GM12878 (cell line): ENCODE data around the gene NIN. TPM values are rescaled to one million over a fixed set of nuclear protein-coding genes. Genes with fewer than 3 reads are reported as not detected.

ENCODE experiments used
- ATAC-seq: fragments of 200-7000 bp; cut with Tn5 transposase; 3 replicates; pipeline ENCODE4 v1.9.1; 2020; ENCODE audit warnings: mild to moderate bottlenecking, moderate library complexity
- BruUV-seq: library from RNA; stranded (reverse); fragments of 400-500 nt; replicated peaks from 2 replicates; lab custom pipeline; 2021; lab: Mats Ljungman, UMichigan
- CTCF ChIA-PET: fragments of 300-600 bp; sonication (Branson Sonifier 250); formaldehyde crosslinking; extraction: SDS; loops from one replicate; lab custom pipeline; 2021; ENCODE audit warnings: inconsistent platforms; lab: Yijun Ruan, JAX
- POLR2A ChIA-PET: fragments of 350-600 bp; formaldehyde crosslinking; extraction: SDS; loops from one replicate; lab custom pipeline; 2021; ENCODE audit warnings: inconsistent platforms; lab: Charles Lee
- RAD21 ChIA-PET: fragments of 300-600 bp; sonication (Branson Sonifier 250); formaldehyde crosslinking; loops from one replicate; lab custom pipeline; 2023; ENCODE audit warnings: antibody characterized with exemption; ENCODE audit not compliant: unreplicated experiment; lab: Charles Lee
- SMC1A ChIA-PET: fragments of 300-600 bp; sonication (Branson Sonifier 250); formaldehyde crosslinking; loops from one replicate; lab custom pipeline; 2023; ENCODE audit not compliant: unreplicated experiment, uncharacterized antibody; lab: Charles Lee
- DNase-seq: peaks from one replicate; pipeline ENCODE4 v3.0.0-alpha.2; 2011; ENCODE audit warnings: low read depth, low spot score
- FAIRE-seq: peaks from 3 replicates; lab custom pipeline; 2011; peaks lifted over from hg19 to GRCh38; lab: Jason Lieb, UNC
- H2AFZ ChIP-seq: 2 replicates; pipeline ENCODE4 v1.6.0; 2011; ENCODE audit warnings: low read depth, low read length, control low read depth; ENCODE audit not compliant: control insufficient read depth
- H3K27ac ChIP-seq: 2 replicates; pipeline ENCODE4 v1.5.1; 2011; ENCODE audit warnings: control low read depth; ENCODE audit not compliant: control insufficient read depth, insufficient read depth
- H3K27me3 ChIP-seq, 2 experiments: replicated peaks in 1 of 2; 2 replicates each; pipeline versions ENCODE4 v1.6.0 to v1.6.1; 2011; ENCODE audit warnings: low read length in 1 of 2; ENCODE audit not compliant: control insufficient read depth in 2 of 2, insufficient read depth in 2 of 2
- H3K36me3 ChIP-seq, 2 experiments: 2 replicates each; pipeline ENCODE4 v1.5.1; 2011; ENCODE audit warnings: low read length in 1 of 2; ENCODE audit not compliant: control insufficient read depth in 2 of 2, insufficient read depth in 2 of 2
- H3K4me1 ChIP-seq: 2 replicates; pipeline ENCODE4 v1.6.1; 2011; ENCODE audit warnings: mild to moderate bottlenecking, low read length, moderate library complexity, mixed read lengths; ENCODE audit not compliant: control insufficient read depth, insufficient read depth
- H3K4me2 ChIP-seq: 2 replicates; pipeline ENCODE4 v1.6.0; 2011; ENCODE audit warnings: control low read depth; ENCODE audit not compliant: control insufficient read depth, insufficient read depth
- H3K4me3 ChIP-seq: fragments of 200-600 bp; sonication (generic); 2 replicates; pipeline ENCODE4 v1.5.1; 2016
- H3K79me2 ChIP-seq: 2 replicates; pipeline ENCODE4 v1.6.0; 2011; ENCODE audit warnings: low read length; ENCODE audit not compliant: control insufficient read depth, insufficient read depth
- H3K9ac ChIP-seq: 2 replicates; pipeline ENCODE4 v1.8.0; 2011; ENCODE audit warnings: low read length, control low read depth, mixed read lengths; ENCODE audit not compliant: control insufficient read depth, insufficient read depth
- H3K9me3 ChIP-seq: replicated peaks from 3 replicates; pipeline ENCODE4 v1.5.1; 2011; ENCODE audit warnings: mild to moderate bottlenecking, low read length; ENCODE audit not compliant: control insufficient read depth, insufficient read depth
- H4K20me1 ChIP-seq: 2 replicates; pipeline ENCODE4 v1.6.0; 2011; ENCODE audit not compliant: control insufficient read depth, insufficient read depth
- ASH2L ChIP-seq: fragments of 300-600, 200-600 bp; sonication (generic); IDR thresholded peaks from 2 replicates; pipeline ENCODE4 v1.6.1; 2017; ENCODE audit warnings: low read depth, mild to moderate bottlenecking, borderline replicate concordance
- BHLHE40 ChIP-seq, 2 experiments: fragments of 450-650 bp in 1 of 2; IDR thresholded peaks; 2 replicates each; pipeline ENCODE4 v1.6.1; 2011 to 2017; ENCODE audit warnings: low read depth in 2 of 2, borderline replicate concordance in 1 of 2, improper control_type of control experiment in 1 of 2, low read length in 1 of 2, mild to moderate bottlenecking in 1 of 2
- BMI1 ChIP-seq: fragments of 450-650 bp; IDR thresholded peaks from 2 replicates; pipeline ENCODE4 v1.6.1; 2016; ENCODE audit warnings: mild to moderate bottlenecking, moderate library complexity, borderline replicate concordance
- CBX3 ChIP-seq: fragments of 200-600 bp; sonication (generic); IDR thresholded peaks from 2 replicates; pipeline ENCODE4 v1.6.1; 2016; ENCODE audit warnings: low read depth, borderline replicate concordance
- HCFC1 ChIP-seq: fragments of 150-350 bp; IDR thresholded peaks from 2 replicates; pipeline ENCODE4 v1.6.1; 2014; ENCODE audit warnings: low read length
- IKZF2 ChIP-seq, 2 experiments: fragments of 450-650 bp; IDR thresholded peaks; 2 replicates each; pipeline ENCODE4 v1.6.1; 2017; ENCODE audit warnings: mild to moderate bottlenecking in 2 of 2, moderate library complexity in 2 of 2
- POLR2AphosphoS2 ChIP-seq: IDR thresholded peaks from 2 replicates; pipeline ENCODE4 v1.6.1; 2011; ENCODE audit warnings: low read depth, mild to moderate bottlenecking, low read length, improper control_type of control experiment, moderate library complexity
- POU2F2 ChIP-seq: IDR thresholded peaks from 3 replicates; pipeline ENCODE4 v1.6.1; 2011; ENCODE audit warnings: low read depth, mild to moderate bottlenecking, low read length, borderline replicate concordance
- RB1 ChIP-seq: fragments of 450-650 bp; formaldehyde crosslinking; IDR thresholded peaks from 2 replicates; pipeline ENCODE4 v1.6.1; 2017; ENCODE audit warnings: mild to moderate bottlenecking, borderline replicate concordance
- STAT1 ChIP-seq: fragments of 450-650 bp; conservative IDR thresholded peaks from 2 replicates; pipeline ENCODE4 v1.6.1; 2014; ENCODE audit warnings: antibody characterized with exemption, mild to moderate bottlenecking
- TCF7 ChIP-seq: IDR thresholded peaks from 2 replicates; pipeline ENCODE4 v1.6.1; 2014; ENCODE audit warnings: antibody characterized with exemption, borderline replicate concordance
- ZNF217 ChIP-seq: fragments of 450-650 bp; IDR thresholded peaks from 2 replicates; pipeline ENCODE4 v1.6.1; 2017; ENCODE audit warnings: antibody characterized with exemption, mild to moderate bottlenecking
- ZSCAN29 ChIP-seq: fragments of 450-650 bp; IDR thresholded peaks from 2 replicates; pipeline ENCODE4 v1.6.1; 2017; ENCODE audit warnings: mild to moderate bottlenecking, moderate library complexity
- WGBS: methylation state at CpG from one replicate; pipeline ENCODE4 v1.1.6; 2016; ENCODE audit warnings: low lambda C conversion rate; ENCODE audit not compliant: insufficient replicate concordance, insufficient coverage; ENCODE audit errors: missing lambda C conversion rate; 5-methylcytosine and 5-hydroxymethylcytosine counted together
- in situ Hi-C: fragments of 300-500 bp; cut with MboI; formaldehyde crosslinking; loops from 9 replicates; pipeline ENCODE4 v1.14.3; 2018; ENCODE audit warnings: mixed read lengths
- intact Hi-C: fragments of 100-400 bp; cut with micrococcal nuclease; formaldehyde crosslinking; loops from one replicate; pipeline ENCODE4 v1.14.2; 2022; ENCODE audit not compliant: unreplicated experiment
- polyA plus RNA-seq, 11 experiments: library from polyadenylated mRNA; depleted of rRNA in 4 of 11; unstranded in 6 of 11; stranded (reverse) in 5 of 11; fragments of >200 nt; fragmentation: Nextera tagmentation in 4 of 11; fragmentation: Illumina TruSeq in 1 of 11; extraction: Ambion mirVana in 4 of 11; extraction: Trizol in 1 of 11; gene quantifications; 1 replicate in 1 of 11; 2 replicates in 10 of 11; pipeline versions ENCODE4 v1.2.1 to v1.2.3, GENCODE V29; 2011 to 2016; ENCODE audit warnings: inconsistent platforms in 2 of 11, missing spikeins in 2 of 11, low read depth in 1 of 11
- total RNA-seq, 4 experiments: library from RNA; depleted of rRNA in 3 of 4; stranded (reverse); fragments of >200 nt in 3 of 4; fragmentation: Illumina TruSeq in 1 of 4; extraction: Trizol in 1 of 4; gene quantifications; 2 replicates each; pipeline versions ENCODE4 v1.2.1 to v1.2.3, GENCODE V29; 2013 to 2021
- TF ChIP-seq, protein P1 (sequence below): IDR thresholded peaks from 2 replicates; pipeline ENCODE4 v1.6.1; 2012; ENCODE audit warnings: improper control_type of control experiment, low read depth, low read length; ENCODE audit not compliant: insufficient replicate concordance
- TF ChIP-seq, protein P2 (sequence below): fragments of 450-650 bp; IDR thresholded peaks from 2 replicates; pipeline ENCODE4 v1.6.1; 2016; ENCODE audit warnings: mild to moderate bottlenecking

The NIN gene
- total and polyA plus RNA-seq, 10 of the 15 experiments (the other 5 are each of a cell fraction or from before 2014, with no cell fraction given): 16.2 to 135 (median 70.3) TPM

DNA sequence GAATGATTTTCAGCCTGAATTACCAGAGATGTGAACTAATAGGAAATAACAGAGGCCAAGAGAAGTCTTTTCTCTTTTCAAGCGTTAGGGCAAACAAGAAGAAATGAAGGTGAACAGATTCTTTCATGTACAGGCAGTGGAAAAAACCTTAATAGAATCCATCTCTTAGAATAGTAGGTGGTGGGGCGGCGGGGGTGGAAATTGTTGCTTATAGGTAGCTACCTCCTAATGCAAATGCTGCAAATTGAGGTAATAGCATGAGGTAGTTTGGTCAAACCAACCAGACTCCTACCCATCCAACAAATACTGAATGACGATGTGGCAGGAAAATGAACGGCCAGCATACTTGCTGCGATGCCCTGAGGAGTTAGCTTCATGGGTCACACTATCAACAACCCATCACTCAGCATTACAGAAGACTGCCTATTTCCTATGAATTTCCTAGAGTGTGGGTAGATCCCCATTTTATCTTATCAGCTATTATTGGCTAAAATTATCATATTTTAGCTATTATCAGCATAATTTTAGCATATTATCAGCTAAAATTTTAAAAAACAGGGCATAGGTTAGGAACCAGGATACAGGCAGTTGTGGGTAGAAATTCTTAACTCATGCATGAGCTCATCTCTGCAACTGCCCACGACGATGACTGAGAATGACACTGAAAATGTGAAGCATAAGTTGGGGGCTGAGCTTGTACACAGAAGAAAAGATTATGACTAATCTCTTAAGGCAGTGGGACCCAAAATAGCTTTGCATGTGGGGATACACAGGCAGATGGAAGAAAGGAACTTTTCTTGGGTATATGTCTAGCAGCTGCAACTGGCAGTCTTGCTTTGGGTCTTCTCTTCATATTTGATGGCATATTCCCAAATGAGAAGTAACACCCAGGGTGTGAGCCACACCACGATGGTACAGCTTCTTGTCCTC is 68.7 kb downstream of the NIN start:
- Histone ChIP-seq H3K9me3 (no peaks in the 10 kb centered on the region), H3K79me2 (no peaks in the 10 kb centered on the region; the same call in 1 of the 2 replicates), H3K9ac (no peak overlapping the region), H3K36me3 (peaks cover 23 to 74% of the 10 kb centered on the region in 2 experiments), H4K20me1 (no peaks in the 10 kb centered on the region), H2AFZ (no peak overlapping the region), H3K4me3 (no peak overlapping the region), H3K4me1 (peaks cover 15% of the 10 kb centered on the region; the same call in 1 of the 2 replicates), H3K27ac (peak overlapping the region; percentile 65), H3K4me2 (peak overlapping the region; percentile 27; the same call in 1 of the 2 replicates), H3K27me3 (no peaks in the 10 kb centered on the region)
- POLR2A ChIA-PET: interaction anchor here (0.6 to 2.2 kb wide), 6 partner anchors 14 to 96 kb away, joined by 3 to 10 read pairs (median 4); no protein-coding TSS in a partner anchor
- ATAC-seq: peak; percentile 88
- DNase-seq: no peak
- intact Hi-C loops (loop anchor here (10.0 kb wide), 1 partner anchor 417 kb away; no protein-coding TSS in a partner anchor), in situ Hi-C loops (no loop called here)
- SMC1A ChIA-PET: interaction anchor here (0.7 to 6.4 kb wide), 26 partner anchors 8 to 167 kb away, joined by 3 to 87 read pairs (median 4); no protein-coding TSS in a partner anchor
- RAD21 ChIA-PET: interaction anchor here (0.5 to 3.7 kb wide), 19 partner anchors 12 to 651 kb away, joined by 3 to 27 read pairs (median 4); no protein-coding TSS in a partner anchor
- BruUV-seq: no TSS peak
- peak; percentile 49 for FAIRE-seq
- 37% methylated on average over 8 of the region's 9 CpGs for whole genome bisulfite sequencing
- CTCF ChIA-PET: interaction anchor here (0.7 to 7.1 kb wide), 22 partner anchors 9 to 420 kb away, joined by 3 to 140 read pairs (median 4); no protein-coding TSS in a partner anchor
- TF ChIP-seq ZSCAN29: no peak
- TF ChIP-seq RB1: no peak
- TF ChIP-seq, protein P1, sequence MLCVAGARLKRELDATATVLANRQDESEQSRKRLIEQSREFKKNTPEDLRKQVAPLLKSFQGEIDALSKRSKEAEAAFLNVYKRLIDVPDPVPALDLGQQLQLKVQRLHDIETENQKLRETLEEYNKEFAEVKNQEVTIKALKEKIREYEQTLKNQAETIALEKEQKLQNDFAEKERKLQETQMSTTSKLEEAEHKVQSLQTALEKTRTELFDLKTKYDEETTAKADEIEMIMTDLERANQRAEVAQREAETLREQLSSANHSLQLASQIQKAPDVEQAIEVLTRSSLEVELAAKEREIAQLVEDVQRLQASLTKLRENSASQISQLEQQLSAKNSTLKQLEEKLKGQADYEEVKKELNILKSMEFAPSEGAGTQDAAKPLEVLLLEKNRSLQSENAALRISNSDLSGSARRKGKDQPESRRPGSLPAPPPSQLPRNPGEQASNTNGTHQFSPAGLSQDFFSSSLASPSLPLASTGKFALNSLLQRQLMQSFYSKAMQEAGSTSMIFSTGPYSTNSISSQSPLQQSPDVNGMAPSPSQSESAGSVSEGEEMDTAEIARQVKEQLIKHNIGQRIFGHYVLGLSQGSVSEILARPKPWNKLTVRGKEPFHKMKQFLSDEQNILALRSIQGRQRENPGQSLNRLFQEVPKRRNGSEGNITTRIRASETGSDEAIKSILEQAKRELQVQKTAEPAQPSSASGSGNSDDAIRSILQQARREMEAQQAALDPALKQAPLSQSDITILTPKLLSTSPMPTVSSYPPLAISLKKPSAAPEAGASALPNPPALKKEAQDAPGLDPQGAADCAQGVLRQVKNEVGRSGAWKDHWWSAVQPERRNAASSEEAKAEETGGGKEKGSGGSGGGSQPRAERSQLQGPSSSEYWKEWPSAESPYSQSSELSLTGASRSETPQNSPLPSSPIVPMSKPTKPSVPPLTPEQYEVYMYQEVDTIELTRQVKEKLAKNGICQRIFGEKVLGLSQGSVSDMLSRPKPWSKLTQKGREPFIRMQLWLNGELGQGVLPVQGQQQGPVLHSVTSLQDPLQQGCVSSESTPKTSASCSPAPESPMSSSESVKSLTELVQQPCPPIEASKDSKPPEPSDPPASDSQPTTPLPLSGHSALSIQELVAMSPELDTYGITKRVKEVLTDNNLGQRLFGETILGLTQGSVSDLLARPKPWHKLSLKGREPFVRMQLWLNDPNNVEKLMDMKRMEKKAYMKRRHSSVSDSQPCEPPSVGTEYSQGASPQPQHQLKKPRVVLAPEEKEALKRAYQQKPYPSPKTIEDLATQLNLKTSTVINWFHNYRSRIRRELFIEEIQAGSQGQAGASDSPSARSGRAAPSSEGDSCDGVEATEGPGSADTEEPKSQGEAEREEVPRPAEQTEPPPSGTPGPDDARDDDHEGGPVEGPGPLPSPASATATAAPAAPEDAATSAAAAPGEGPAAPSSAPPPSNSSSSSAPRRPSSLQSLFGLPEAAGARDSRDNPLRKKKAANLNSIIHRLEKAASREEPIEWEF: no peak
- peak; percentile 64; the same call in 1 of the 2 replicates for TF ChIP-seq TCF7
- TF ChIP-seq, protein P2, sequence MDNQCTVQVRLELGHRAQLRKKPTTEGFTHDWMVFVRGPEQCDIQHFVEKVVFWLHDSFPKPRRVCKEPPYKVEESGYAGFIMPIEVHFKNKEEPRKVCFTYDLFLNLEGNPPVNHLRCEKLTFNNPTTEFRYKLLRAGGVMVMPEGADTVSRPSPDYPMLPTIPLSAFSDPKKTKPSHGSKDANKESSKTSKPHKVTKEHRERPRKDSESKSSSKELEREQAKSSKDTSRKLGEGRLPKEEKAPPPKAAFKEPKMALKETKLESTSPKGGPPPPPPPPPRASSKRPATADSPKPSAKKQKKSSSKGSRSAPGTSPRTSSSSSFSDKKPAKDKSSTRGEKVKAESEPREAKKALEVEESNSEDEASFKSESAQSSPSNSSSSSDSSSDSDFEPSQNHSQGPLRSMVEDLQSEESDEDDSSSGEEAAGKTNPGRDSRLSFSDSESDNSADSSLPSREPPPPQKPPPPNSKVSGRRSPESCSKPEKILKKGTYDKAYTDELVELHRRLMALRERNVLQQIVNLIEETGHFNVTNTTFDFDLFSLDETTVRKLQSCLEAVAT: no peak
- TF ChIP-seq ASH2L: no peak
- no peak for TF ChIP-seq ZNF217
- TF ChIP-seq POU2F2: 0 out of 3 replicates have a peak, but pooled peaks have one; percentile 31
- TF ChIP-seq STAT1: no peak
- TF ChIP-seq BHLHE40 (IDR thresholded peaks at IDR 0.05; ENCODE audit: borderline replicate concordance in 1 of 2, low read depth in 2 of 2, low read length in 1 of 2): no peak
- no peak for TF ChIP-seq POLR2AphosphoS2
- peak; percentile 57 to 60; a peak in 2 of 4 replicates for TF ChIP-seq IKZF2 (IDR thresholded peaks at IDR 0.05)
- no peak for TF ChIP-seq CBX3
- no peak for TF ChIP-seq BMI1
- no peak for TF ChIP-seq HCFC1
